GM12801 (cell line): Measurements from ENCODE around the gene PARP9.

Experiments used
- TF ChIP-seq, protein P1 (sequence below): IDR thresholded peaks from one replicate; pipeline ENCODE4 v1.5.1; 2011; ENCODE audit warnings: control low read depth; ENCODE audit not compliant: insufficient read length; ENCODE audit errors: extremely low read depth

The PARP9 gene

DNA sequence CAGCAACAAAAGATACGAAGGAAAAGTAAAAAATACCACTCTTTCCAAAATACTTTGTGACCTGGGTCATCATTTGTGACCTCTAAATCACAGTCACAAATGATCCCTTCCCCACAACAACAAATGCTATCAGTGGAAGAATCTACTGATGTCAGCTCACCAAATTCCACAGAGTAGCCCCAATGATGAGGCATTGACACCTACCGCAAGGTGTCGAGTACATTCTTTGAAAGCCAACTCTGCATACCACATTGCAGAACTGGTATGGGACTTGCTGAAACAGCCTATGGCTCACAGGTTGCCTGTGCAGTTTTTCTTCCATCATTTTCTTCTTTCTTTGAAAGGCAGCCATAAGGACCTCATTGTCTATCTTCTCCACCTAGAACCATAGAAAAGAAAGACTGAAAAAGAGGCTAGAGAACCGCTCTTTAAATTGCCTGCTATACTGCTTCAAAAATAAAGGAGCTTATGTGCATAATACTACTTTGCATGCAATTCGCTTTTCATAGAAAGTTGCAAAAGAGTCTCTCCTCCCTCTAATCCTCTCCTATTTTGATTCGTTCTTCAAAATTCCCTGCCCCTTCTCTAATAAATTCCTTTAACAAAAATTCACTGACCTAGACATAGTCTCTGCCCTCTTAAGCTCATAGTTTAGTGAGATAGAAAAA is 28.0 kb downstream of the PARP9 start:
- TF ChIP-seq, protein P1, sequence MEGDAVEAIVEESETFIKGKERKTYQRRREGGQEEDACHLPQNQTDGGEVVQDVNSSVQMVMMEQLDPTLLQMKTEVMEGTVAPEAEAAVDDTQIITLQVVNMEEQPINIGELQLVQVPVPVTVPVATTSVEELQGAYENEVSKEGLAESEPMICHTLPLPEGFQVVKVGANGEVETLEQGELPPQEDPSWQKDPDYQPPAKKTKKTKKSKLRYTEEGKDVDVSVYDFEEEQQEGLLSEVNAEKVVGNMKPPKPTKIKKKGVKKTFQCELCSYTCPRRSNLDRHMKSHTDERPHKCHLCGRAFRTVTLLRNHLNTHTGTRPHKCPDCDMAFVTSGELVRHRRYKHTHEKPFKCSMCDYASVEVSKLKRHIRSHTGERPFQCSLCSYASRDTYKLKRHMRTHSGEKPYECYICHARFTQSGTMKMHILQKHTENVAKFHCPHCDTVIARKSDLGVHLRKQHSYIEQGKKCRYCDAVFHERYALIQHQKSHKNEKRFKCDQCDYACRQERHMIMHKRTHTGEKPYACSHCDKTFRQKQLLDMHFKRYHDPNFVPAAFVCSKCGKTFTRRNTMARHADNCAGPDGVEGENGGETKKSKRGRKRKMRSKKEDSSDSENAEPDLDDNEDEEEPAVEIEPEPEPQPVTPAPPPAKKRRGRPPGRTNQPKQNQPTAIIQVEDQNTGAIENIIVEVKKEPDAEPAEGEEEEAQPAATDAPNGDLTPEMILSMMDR = no peak

DNA sequence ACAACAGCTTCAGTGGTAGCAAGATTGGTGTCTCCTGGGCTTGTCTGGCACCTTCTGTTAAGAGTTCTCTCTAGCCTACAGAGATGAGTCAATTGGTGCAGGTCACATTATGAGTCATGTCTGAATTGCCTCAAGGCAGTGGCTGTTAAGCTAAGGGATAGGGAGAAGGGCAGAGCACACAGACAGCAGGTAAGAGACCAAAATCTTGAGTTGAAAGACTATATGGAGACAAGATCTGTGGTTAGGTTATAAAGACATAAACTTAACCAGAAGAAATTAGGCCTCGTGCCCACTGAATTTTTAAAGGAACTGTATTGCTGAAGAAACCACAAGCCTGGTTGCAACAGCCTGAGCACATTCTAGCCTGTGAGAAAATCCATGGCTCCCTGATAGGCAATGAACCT is 30.2 kb downstream of the PARP9 start:
- TF ChIP-seq, protein P1 = no peak

DNA sequence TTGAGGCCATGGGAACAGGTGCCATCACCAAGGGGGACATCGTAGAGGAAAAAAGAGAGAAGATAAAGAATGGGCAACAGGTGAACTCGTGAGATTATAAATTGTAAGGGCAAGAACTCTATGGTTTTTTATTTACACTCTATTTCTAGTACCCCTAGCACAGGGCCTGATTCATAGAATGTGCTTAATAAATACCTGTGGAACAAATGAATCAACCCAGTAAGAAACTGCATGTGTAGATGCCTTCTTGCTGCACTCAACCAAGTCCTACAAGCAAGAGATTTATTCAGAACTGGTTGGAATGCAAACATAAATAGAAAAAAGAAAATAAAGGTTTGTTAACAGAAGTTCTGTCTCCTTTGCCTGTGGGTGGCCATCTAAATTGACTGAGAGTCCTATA is 30.6 kb downstream of the PARP9 start:
- TF ChIP-seq, protein P1 = no peak

GRCh38 chr3:122530164-122530563 is 33.9 kb downstream of the PARP9 start:
- TF ChIP-seq, protein P1 = no peak

DNA sequence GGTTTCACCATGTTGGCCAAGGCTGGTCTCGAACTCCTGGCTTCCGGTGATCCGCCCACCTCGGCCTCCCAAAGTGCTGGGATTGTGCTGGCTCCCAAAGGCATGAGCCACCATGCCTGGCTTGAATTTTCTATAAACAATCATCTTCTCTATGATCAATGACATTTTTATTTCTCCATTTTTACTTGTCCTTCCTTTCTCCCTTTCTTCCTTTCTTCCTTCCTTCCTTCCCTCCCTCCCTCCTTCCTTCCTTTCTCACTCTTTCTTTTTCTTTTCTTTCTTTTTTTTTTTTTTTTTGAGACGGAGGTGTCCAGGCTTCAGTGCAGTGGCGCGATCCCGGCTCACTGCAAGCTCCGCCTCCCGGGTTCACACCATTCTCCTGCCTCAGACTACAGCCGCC is 40.8 kb downstream of the PARP9 start:
- TF ChIP-seq, protein P1 = no peak

DNA sequence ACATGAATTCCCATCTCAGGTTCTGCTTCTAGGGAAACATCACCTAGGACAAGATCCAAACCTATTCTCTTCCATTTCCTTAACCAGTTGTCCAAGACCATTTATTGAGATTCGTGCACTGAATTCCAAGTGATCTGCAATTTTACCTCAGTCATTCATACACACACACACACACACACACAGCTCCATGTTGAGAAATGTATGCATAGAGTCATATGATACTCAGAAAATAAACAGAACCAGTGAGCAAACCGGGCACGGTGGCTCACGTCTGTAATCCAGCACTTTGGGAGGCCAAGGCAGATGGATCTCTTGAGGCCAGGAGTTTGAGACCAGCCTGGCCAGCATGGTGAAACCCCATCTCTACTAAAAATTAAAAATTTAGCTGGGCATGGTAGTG is 43.2 kb downstream of the PARP9 start:
- TF ChIP-seq, protein P1 = no peak

- TF ChIP-seq, protein P1 = no peak
These were observed 44.4 kb downstream of the PARP9 start for GRCh38 chr3:122519693-122520092.
